ENCODE data around the gene RBM42. TPM values are rescaled to one million over a fixed set of nuclear protein-coding genes. Genes with fewer than 3 reads are reported as not detected.

The RBM42 gene
- total RNA-seq, 1 donor from 2014 or later, result 56.1 TPM

DNA sequence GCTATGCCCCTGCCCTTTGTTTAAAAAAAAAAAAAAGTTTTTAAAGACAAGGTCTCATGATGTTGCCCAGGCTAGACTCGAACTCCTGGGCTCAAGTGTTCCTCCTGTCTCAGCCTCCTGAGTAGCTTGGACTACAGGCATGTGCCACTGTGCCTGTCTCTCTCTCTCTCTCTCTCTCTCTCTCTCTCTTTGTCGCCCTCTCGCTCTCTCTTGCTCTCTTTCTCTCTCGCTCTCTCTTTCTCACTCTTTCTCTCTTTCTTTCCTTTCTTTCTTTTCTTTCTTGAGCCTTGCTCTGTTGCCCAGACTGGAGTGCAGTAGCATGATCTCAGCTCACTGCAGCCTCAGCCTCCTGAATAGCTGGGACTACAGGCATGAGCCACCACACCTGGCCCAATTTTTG is 26.8 kb downstream of the RBM42 start:
- TF ChIP-seq, protein P1, sequence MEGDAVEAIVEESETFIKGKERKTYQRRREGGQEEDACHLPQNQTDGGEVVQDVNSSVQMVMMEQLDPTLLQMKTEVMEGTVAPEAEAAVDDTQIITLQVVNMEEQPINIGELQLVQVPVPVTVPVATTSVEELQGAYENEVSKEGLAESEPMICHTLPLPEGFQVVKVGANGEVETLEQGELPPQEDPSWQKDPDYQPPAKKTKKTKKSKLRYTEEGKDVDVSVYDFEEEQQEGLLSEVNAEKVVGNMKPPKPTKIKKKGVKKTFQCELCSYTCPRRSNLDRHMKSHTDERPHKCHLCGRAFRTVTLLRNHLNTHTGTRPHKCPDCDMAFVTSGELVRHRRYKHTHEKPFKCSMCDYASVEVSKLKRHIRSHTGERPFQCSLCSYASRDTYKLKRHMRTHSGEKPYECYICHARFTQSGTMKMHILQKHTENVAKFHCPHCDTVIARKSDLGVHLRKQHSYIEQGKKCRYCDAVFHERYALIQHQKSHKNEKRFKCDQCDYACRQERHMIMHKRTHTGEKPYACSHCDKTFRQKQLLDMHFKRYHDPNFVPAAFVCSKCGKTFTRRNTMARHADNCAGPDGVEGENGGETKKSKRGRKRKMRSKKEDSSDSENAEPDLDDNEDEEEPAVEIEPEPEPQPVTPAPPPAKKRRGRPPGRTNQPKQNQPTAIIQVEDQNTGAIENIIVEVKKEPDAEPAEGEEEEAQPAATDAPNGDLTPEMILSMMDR (IDR thresholded peaks at IDR 0.05), result no peak
- H3K36me3 ChIP-seq, result peaks cover 97% of the 10 kb centered on the region
- H3K27ac ChIP-seq, result no peak overlapping the region
- H3K4me3 ChIP-seq, result no peak overlapping the region
- no peaks in the 10 kb centered on the region for H3K4me1 ChIP-seq
- intact Hi-C loops (cut with DNase I), result no loop called here
- no peak for ATAC-seq
- no peaks in the 10 kb centered on the region for H3K9me3 ChIP-seq
- no peak for DNase-seq
- no peaks in the 10 kb centered on the region for H3K27me3 ChIP-seq (ENCODE audit: low read depth)

DNA sequence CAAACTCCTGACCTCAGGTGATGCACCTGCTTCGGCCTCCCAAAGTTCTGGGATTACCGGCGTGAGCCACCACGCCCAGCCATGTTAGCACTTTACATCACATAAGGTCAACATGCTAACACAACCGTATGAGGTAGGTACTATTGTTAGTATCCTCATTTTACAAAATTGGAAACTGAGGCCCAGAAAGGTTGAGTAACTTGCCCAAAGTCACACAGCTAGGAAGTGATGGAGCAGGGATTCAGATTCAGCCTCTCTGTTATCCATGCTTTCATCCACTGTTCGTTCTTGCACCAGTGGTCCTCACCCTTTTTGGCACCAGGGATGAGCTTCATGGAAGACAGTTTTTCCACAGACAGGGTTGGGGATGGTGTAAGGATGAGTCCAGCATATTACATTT is 27.9 kb downstream of the RBM42 start:
- TF ChIP-seq, protein P1 (IDR thresholded peaks at IDR 0.05), result no peak
- H3K27me3 ChIP-seq (ENCODE audit: low read depth), result no peaks in the 10 kb centered on the region
- intact Hi-C loops (cut with DNase I), result no loop called here
- H3K4me3 ChIP-seq, result no peak overlapping the region
- DNase-seq (no peak), ATAC-seq (no peak)
- no peaks in the 10 kb centered on the region for H3K4me1 ChIP-seq
- no peaks in the 10 kb centered on the region for H3K9me3 ChIP-seq
- peaks cover 91% of the 10 kb centered on the region for H3K36me3 ChIP-seq
- H3K27ac ChIP-seq, result no peak overlapping the region

DNA sequence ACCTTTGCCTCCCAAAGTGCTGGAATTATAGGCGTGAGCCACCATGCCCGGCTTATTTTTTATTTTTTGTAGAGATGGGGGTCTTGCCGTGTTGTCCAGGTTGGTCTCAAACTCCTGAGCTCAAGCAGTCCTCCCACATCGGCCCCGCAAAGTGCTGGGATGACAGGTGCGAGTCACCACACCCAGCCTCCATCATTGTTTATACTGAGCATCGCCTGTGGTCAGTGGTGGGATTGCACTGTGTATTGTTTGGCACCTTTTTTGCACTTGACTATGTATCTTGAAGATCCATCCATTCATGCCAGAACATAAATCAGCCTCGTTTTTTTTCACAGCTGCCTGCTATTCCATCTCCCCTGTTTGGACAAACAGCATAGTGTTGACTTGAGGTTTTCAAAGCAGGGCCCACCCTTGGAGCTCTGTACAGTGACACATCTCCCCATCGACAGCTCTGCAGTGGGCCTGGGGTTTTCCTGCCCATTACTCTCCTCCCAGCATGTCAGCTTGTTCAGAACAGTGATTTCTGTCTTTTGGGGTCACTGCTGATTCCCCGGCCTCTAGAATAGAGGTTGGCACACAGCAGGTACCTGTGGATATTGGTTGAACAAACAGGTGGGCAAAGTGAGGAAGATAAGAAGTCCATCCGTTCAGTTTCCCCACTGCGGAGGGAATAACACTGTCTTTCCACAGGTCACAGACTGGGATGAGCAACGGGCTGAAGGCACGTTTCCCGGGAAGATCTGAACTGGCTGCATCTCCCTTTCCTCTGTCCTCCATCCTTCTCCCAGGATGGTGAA is 29.3 kb downstream of the RBM42 start:
- no peak for ATAC-seq

DNA sequence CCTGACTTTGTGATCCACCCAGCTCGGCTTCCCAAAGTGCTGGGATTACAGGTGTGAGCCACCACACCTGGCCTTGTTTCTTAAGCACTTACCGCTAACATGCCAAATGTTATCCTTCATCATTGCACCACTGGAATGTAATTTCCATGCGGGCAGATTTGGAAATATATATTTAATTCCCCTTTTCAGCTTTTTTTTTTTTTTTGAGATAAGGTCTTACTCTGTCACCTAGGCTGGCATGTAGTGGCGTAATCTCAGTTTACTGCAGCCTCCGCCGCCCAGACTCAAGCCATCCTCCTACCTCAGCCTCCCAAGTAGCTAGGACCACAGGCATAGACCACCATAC is 33.1 kb downstream of the RBM42 start:
- TF ChIP-seq, protein P1 (IDR thresholded peaks at IDR 0.05), result no peak
- intact Hi-C loops (cut with DNase I), result no loop called here
- H3K9me3 ChIP-seq, result no peaks in the 10 kb centered on the region
- H3K27me3 ChIP-seq (ENCODE audit: low read depth), result no peaks in the 10 kb centered on the region
- peaks cover 52% of the 10 kb centered on the region for H3K36me3 ChIP-seq
- H3K4me1 ChIP-seq, result no peaks in the 10 kb centered on the region
- H3K4me3 ChIP-seq, result no peak overlapping the region
- DNase-seq (no peak), ATAC-seq (no peak)
- no peak overlapping the region for H3K27ac ChIP-seq

More for the DNA sequence above, 29.3 kb downstream of the RBM42 start:
- H3K27ac ChIP-seq, result no peak overlapping the region
- H3K4me1 ChIP-seq, result no peaks in the 10 kb centered on the region
- no peak overlapping the region for H3K4me3 ChIP-seq
- TF ChIP-seq, protein P1 (IDR thresholded peaks at IDR 0.05), result no peak
- DNase-seq, result no peak
- no peaks in the 10 kb centered on the region for H3K9me3 ChIP-seq
- H3K36me3 ChIP-seq, result peaks cover 83% of the 10 kb centered on the region
- intact Hi-C loops (cut with DNase I), result no loop called here
- H3K27me3 ChIP-seq (ENCODE audit: low read depth), result no peaks in the 10 kb centered on the region

DNA sequence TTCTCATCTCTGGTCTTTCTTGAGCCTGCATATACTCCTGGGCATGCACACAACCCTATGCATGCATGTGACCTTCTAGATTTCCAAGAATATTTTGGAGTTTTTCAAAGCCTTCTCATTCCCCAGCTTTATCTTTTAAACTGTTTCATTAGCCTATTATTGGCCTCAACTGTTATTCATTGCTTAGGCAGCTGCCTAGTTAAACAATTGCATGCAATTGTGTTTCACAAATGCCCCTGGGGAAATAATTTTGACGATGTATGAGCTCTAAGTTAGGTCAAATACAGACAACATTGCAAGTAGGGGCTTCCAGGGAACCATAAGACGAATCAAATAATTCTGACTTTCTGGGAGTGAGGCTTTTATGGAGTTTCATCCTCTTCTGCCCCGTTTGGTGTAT is 35.1 kb downstream of the RBM42 start:
- DNase-seq, result no peak
- Histone ChIP-seq H3K4me1 (no peaks in the 10 kb centered on the region), H3K27me3 (ENCODE audit: low read depth) (no peaks in the 10 kb centered on the region), H3K36me3 (peaks cover 32% of the 10 kb centered on the region), H3K9me3 (no peaks in the 10 kb centered on the region), H3K4me3 (no peak overlapping the region), H3K27ac (no peak overlapping the region)
- no peak for ATAC-seq
- TF ChIP-seq, protein P1 (IDR thresholded peaks at IDR 0.05), result no peak
- intact Hi-C loops (cut with DNase I), result no loop called here
